ENCODE measurements around the gene LOC128125822.

LOC128125822 gene

DNA sequence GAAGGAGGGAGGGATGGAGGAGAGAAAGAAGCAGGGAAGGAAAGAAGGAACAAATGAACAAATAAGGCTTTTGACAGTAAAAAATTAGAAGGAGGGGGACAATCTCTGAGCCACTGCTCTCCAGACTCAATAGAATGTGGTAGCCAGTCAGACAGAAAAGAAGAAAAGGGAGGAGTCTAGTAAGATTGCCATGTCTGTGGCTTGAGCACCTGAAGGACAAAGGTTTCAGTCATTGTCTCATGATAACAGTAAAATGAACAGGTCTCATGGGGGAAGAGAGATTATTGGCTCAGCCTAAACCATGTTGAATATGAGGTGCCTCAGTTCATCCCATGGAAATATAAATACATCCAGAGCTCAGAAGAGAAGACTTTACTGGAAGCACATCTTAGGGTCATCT is 14.0 kb upstream of the LOC128125822 start:
- no peak for DNase-seq

GRCh38 chr6:63560801-63561287 is 11.4 kb upstream of the LOC128125822 start:
- peak; percentile 45 for DNase-seq

GRCh38 chr6:63561288-63561687 is 11.0 kb upstream of the LOC128125822 start:
- DNase-seq = no peak

DNA sequence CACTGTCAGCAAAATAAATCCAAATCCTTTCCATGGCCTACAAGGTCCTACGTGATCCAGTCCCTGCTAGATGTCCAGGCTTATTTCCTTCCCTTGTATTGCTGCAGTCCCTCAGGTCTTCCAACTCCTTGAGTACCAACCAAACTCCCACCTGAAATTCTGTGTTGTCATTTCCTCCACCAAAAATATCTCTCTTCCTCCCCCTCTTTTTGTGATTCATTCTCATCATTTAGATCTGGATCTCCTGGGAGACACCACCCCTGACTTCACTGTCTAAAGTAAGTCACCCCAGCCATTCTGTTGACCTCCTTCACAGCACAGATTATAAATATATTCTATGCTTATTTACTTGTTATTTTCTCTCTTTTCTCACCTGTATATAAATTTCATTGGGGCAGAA is 9.0 kb upstream of the LOC128125822 start:
- no peak for DNase-seq

DNA sequence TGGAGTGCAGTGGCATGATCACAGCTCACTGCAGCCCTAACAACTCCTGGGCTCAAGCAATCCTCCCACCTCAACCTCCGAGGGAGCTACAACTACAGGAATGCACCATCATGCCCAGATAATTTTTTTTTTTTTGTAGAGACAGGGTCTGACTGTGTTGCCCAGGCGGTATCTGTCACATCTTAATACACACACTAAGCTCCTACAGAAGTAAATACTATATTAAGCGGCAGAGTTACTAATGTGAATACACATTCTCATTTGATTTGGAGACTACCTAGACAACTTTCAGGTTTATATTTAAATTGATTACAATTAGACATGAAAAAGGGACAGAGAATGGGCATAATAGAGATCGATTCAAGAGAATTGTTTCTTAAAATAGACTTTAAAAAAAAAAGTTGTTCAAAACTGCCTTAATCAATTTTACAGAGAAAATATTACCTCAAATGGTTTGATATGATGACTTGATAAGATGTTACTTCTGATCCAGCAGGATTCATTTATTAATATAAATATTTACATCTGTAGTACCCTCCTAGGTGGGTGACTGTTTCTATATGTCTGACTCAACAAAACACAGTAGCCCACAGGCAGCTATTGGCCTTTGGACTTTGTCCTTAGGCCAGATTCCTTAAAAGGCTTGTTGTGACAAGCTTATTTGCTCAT is 7.1 kb upstream of the LOC128125822 start:
- DNase-seq = no peak

- DNase-seq = peak; percentile 72
Measured at GRCh38 chr6:63565727-63566596, 6.3 kb upstream of the LOC128125822 start.

GRCh38 chr6:63567966-63568365 is 4.3 kb upstream of the LOC128125822 start:
- DNase-seq = no peak

- DNase-seq = peak; percentile 81
Measured at GRCh38 chr6:63571361-63572043, 778 bp upstream of the LOC128125822 start.

DNA sequence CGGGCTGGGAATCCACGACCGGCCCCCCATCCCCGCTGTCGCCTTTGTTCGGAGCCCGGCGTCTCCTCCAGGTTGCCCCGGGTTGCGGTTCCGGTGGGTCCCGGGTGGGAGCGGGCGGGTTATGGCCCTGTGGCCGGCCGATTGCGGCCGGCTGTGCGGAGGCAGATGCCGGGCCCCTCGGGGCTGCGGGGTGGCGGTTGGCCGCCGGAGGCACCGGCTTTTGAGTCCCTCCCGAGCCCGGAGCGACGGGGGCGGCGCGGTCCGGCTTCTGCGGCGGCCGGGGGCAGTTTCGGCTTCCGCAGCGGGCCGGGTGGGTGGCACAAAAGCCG is 431 bp downstream of the LOC128125822 start:
- no peak for DNase-seq

GRCh38 chr6:63573076-63573898 is 1.0 kb downstream of the LOC128125822 start:
- peak; percentile 65 for DNase-seq

DNA sequence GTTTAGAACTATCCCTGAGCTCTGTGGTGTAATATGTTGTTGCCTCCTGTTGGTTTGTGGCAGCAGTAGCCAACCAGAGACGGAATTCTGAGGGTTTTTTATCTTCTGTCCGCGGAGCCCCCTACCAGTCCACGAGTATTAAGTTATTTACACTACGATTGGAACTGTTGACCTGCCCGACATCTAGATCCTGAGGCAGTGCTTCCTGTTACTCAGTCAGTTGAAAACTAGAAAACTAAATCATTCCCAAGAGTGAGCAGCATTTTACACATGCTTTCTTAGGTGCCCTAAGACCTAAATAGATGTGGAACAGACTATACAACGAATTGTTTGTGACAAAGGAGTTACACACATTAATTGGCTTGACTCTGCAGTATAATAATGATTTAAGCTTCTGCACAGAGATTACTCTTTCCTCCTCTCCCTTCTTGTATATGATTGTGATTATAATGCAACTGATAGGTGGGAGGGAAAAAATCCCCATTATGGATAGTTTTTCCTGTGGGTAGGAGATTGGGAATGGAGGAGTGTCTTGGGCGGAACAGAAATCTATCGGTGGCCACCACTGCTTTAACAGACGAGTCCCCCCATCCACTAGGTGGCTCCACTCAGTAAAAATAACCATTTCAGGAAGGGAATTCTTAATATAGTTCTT is 1.7 kb downstream of the LOC128125822 start:
- peak; percentile 64 for DNase-seq

DNA sequence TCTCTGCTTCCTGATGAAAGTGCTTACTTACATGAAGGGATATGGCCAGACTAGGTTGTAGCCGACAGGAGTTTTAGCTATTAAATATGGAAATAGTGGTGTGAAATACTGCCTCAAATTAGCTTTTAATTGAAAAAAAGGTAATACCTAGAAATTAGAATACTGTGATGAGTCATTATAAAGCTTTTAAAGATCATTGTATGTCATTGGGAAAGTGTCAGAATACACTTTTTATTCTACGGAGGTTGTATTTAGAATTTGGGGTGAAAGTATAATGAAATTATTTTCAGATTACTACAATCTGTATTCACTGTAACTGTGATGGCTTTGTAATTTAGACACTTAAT is 2.2 kb downstream of the LOC128125822 start:
- DNase-seq = no peak

- no peak for DNase-seq
Measured at GRCh38 chr6:63576147-63576772, 4.0 kb downstream of the LOC128125822 start.

DNA sequence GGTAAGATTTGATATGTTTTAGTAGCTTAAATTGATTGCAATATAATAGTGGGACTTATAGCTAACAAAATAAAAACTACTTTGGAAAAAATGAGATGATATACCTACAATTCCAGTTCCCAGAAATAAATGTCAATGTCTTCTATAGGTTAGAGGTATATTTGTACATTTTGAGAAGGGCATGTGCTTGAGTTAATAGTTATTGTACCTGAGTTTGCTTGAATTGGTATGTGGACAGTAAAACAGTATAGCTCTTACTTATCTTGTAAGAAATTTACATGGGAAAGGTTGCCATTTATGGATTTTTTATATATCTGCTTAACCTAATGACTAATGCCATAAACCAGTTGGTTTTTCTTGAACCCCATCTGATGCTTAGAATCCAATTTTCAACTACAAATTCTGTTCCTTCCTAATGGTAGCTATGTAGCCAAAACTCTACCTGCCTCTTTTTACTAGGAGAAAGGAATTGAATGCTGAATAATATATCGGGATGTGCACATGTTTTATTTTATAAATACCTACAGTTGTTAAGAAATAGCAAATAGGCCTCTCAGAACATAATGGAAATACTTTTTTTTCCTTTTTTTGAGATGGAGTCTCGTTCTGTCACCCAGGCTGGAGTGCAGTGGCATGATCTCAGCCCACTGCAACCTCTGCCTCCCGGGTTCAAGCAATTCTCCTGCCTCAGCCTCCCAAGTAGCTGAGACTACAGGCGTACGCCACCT is 4.9 kb downstream of the LOC128125822 start:
- DNase-seq = no peak

DNA sequence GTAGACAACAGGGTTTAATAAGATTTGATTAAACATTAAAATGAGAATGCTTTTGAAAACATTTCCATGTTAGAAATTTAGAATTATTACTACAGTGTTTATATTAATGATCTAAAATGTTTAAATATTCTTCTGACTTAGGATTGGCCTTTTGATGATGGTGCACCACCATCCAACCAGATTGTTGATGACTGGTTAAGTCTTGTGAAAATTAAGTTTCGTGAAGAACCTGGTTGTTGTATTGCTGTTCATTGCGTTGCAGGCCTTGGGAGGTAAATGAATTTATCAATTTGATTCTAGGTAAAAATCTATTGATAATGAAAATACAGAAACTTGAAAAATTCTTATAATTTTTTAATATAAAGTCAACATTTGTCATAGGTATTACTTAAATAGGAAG is 6.5 kb downstream of the LOC128125822 start:
- DNase-seq = no peak

DNA sequence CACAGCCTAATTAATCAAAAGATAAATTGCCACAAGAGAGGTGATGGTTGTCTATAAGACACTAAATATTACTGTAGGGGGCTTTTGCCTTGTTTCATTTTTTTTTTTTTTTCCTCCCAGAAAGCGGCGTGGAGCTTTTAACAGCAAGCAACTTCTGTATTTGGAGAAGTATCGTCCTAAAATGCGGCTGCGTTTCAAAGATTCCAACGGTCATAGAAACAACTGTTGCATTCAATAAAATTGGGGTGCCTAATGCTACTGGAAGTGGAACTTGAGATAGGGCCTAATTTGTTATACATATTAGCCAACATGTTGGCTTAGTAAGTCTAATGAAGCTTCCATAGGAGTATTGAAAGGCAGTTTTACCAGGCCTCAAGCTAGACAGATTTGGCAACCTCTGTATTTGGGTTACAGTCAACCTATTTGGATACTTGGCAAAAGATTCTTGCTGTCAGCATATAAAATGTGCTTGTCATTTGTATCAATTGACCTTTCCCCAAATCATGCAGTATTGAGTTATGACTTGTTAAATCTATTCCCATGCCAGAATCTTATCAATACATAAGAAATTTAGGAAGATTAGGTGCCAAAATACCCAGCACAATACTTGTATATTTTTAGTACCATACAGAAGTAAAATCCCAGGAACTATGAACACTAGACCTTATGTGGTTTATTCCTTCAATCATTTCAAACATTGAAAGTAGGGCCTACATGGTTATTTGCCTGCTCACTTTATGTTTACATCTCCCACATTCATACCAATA is 7.8 kb downstream of the LOC128125822 start:
- no peak for DNase-seq

DNA sequence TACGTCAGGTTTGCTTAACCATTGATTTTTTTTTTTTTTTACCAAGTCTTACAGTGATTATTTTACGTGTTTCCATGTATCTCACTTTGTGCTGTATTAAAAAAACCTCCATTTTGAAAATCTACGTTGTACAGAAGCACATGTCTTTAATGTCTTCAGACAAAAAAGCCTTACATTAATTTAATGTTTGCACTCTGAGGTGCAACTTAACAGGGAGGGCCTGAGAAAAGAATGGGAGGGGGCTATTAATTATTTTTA is 8.4 kb downstream of the LOC128125822 start:
- no peak for DNase-seq

DNA sequence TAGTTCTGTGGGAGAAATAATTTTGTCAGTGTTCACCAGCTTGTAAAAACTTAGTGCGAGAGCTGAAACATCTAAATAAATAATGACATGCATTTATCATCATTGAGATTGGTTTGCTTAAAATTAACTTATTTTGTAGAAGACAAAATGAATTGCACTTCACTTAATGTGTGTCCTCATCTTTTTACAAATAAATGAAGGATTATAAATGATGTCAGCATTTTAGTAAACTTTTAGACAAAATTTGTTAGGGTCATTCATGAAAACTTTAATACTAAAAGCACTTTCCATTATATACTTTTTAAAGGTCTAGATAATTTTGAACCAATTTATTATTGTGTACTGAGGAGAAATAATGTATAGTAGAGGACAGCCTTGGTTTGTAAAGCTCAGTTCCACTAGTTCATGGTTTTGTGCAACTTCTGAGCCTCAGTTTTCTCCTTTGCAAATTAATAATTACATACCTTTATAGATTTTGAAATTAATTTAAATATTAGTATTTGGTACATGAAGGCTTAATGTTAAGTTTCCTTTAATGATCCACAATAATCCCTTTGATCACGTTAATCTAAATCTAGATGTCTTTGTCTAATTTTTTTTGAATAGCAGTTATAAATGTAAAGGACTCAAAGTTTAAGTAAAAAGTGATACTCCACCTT is 9.2 kb downstream of the LOC128125822 start:
- DNase-seq = no peak

DNA sequence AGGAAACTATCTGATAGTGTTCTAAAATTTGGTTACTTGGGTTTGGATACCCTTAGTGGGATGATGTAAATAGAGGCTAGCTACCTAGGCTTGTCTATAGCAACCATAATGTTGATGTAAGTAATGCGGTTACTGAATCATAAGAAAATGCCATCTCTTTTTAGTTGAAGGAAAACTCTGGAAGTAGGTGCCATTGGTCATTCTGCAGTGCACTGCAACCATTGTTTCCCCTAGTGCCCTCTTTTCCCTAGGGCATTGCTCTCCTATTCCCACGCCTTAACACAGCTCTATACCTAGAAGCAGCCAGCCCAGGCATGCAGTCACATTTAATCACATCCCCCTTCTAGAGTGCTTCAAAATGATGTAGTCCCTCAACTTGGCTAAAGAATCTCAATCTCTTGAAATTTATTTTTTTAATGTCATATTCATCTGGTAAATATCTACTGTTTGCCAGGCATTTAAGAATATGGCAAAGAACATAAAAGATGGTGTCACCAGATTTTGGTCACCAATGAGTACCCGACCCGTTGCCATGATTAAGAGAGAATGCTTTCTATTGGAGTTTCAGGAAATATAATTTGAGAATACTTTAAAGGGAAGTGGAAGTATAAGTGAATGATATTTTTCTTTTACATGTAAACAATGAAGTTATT is 10.4 kb downstream of the LOC128125822 start:
- no peak for DNase-seq

- no peak for DNase-seq
Measured at GRCh38 chr6:63584125-63584514, 11.8 kb downstream of the LOC128125822 start.

Data from fibroblast of skin of right biceps (primary cell).